ENCODE data around the gene TMEM119.
A peak's percentile ranks its signal among the peaks of the same experiment; 100 is the strongest.
"Not testable (repeated sequence)": the region's sequence is repeated elsewhere in the genome, so short reads cannot be mapped to it uniquely, and the experiment has no call there.

TMEM119 gene

GRCh38 chr12:108559748-108560147, 38.1 kb downstream of the TMEM119 start:
- peak overlapping the region; percentile 98 for H3K4me3 ChIP-seq (ENCODE audit: low read depth, low read length)
- TF ChIP-seq POLR2A (IDR thresholded peaks at IDR 0.05; ENCODE audit: extremely low read depth, insufficient read length) (no peak), MYC (IDR thresholded peaks at IDR 0.05; ENCODE audit: low read depth, low read length) (no peak)
- peak; percentile 33 for DNase-seq (ENCODE audit: low read depth)

- H3K4me3 ChIP-seq (ENCODE audit: low read depth, low read length) = peak overlapping the region; percentile 98
- TF ChIP-seq MAX (IDR thresholded peaks at IDR 0.05; ENCODE audit: low read depth, low read length) (no peak), POLR2A (IDR thresholded peaks at IDR 0.05; ENCODE audit: extremely low read depth, insufficient read length) (no peak), MYC (IDR thresholded peaks at IDR 0.05; ENCODE audit: low read depth, low read length) (no peak), CTCF (IDR thresholded peaks at IDR 0.05; ENCODE audit: low read depth, low read length) (no peak)
- DNase-seq (ENCODE audit: low read depth) = no peak
Measured at GRCh38 chr12:108559007-108559655, 38.8 kb downstream of the TMEM119 start.

GRCh38 chr12:108555383-108555782, 42.5 kb downstream of the TMEM119 start:
- not testable (repeated sequence) for DNase-seq (ENCODE audit: low read depth); H3K4me3 ChIP-seq (ENCODE audit: low read depth, low read length)

GRCh38 chr12:108553799-108554198, 44.1 kb downstream of the TMEM119 start:
- TF ChIP-seq MYC (IDR thresholded peaks at IDR 0.05; ENCODE audit: low read depth, low read length) (no peak), CTCF (IDR thresholded peaks at IDR 0.05; ENCODE audit: low read depth, low read length) (no peak), POLR2A (IDR thresholded peaks at IDR 0.05; ENCODE audit: extremely low read depth, insufficient read length) (no peak), MAX (IDR thresholded peaks at IDR 0.05; ENCODE audit: low read depth, low read length) (no peak)
- no peak overlapping the region for H3K4me3 ChIP-seq (ENCODE audit: low read depth, low read length)
- no peak for DNase-seq (ENCODE audit: low read depth)

GRCh38 chr12:108551535-108551934, 46.3 kb downstream of the TMEM119 start:
- DNase-seq (ENCODE audit: low read depth) = peak; percentile 33
- no peak overlapping the region for H3K4me3 ChIP-seq (ENCODE audit: low read depth, low read length)
- TF ChIP-seq POLR2A (IDR thresholded peaks at IDR 0.05; ENCODE audit: extremely low read depth, insufficient read length) (no peak), MAX (IDR thresholded peaks at IDR 0.05; ENCODE audit: low read depth, low read length) (no peak), MYC (IDR thresholded peaks at IDR 0.05; ENCODE audit: low read depth, low read length) (no peak), CTCF (IDR thresholded peaks at IDR 0.05; ENCODE audit: low read depth, low read length) (no peak)

GRCh38 chr12:108548954-108549521, 48.8 kb downstream of the TMEM119 start:
- H3K4me3 ChIP-seq (ENCODE audit: low read depth, low read length) = no peak overlapping the region
- TF ChIP-seq MYC (IDR thresholded peaks at IDR 0.05; ENCODE audit: low read depth, low read length) = no peak
- no peak for TF ChIP-seq POLR2A (IDR thresholded peaks at IDR 0.05; ENCODE audit: extremely low read depth, insufficient read length)
- TF ChIP-seq CTCF (IDR thresholded peaks at IDR 0.05; ENCODE audit: low read depth, low read length) = no peak
- TF ChIP-seq MAX (IDR thresholded peaks at IDR 0.05; ENCODE audit: low read depth, low read length) = no peak
- DNase-seq (ENCODE audit: low read depth) = no peak

GRCh38 chr12:108547686-108548085, 50.2 kb downstream of the TMEM119 start:
- no peak overlapping the region for H3K4me3 ChIP-seq (ENCODE audit: low read depth, low read length)
- DNase-seq (ENCODE audit: low read depth) = no peak
- TF ChIP-seq MAX (IDR thresholded peaks at IDR 0.05; ENCODE audit: low read depth, low read length) = no peak
- no peak for TF ChIP-seq MYC (IDR thresholded peaks at IDR 0.05; ENCODE audit: low read depth, low read length)
- TF ChIP-seq POLR2A (IDR thresholded peaks at IDR 0.05; ENCODE audit: extremely low read depth, insufficient read length) = no peak
- no peak for TF ChIP-seq CTCF (IDR thresholded peaks at IDR 0.05; ENCODE audit: low read depth, low read length)

All from NB4 (cell line).